Measurements from ENCODE around the gene CDH12. TPM values are rescaled to one million over a fixed set of nuclear protein-coding genes. Genes with fewer than 3 reads are reported as not detected.
"Not testable (repeated sequence)": the region's sequence is repeated elsewhere in the genome, so short reads cannot be mapped to it uniquely, and the experiment has no call there.

CDH12 gene
- total RNA-seq, 4 donors from 2014 or later, result 0.38 to 2.8 (median 0.94) TPM

- WGBS, result 73% methylated on average over 1 of the region's 1 CpG
- Histone ChIP-seq H3K4me3 (no peak overlapping the region), H3K9me3 (no peaks in the 10 kb centered on the region), H3K36me3 (no peaks in the 10 kb centered on the region), H3K27me3 (no peaks in the 10 kb centered on the region), H3K27ac (no peak overlapping the region), H3K4me1 (no peaks in the 10 kb centered on the region)
- TF ChIP-seq EP300 (IDR thresholded peaks at IDR 0.05) (no peak), CTCF (IDR thresholded peaks at IDR 0.05) (no peak), POLR2AphosphoS5 (IDR thresholded peaks at IDR 0.05) (no peak), POLR2A (IDR thresholded peaks at IDR 0.05) (no peak)
- DNase-seq (ENCODE audit: low spot score in 2 of 2), result no peak
Measured at GRCh38 chr5:22319798-22320197, 533.3 kb downstream of the CDH12 start.

GRCh38 chr5:22316294-22316693, 536.9 kb downstream of the CDH12 start:
- H3K27ac ChIP-seq, result no peak overlapping the region
- H3K4me3 ChIP-seq, result no peak overlapping the region
- TF ChIP-seq CTCF (IDR thresholded peaks at IDR 0.05) (no peak), EP300 (IDR thresholded peaks at IDR 0.05) (no peak), POLR2AphosphoS5 (IDR thresholded peaks at IDR 0.05) (no peak), POLR2A (IDR thresholded peaks at IDR 0.05) (no peak)
- H3K36me3 ChIP-seq, result no peaks in the 10 kb centered on the region
- H3K4me1 ChIP-seq, result no peaks in the 10 kb centered on the region
- no peaks in the 10 kb centered on the region for H3K27me3 ChIP-seq
- H3K9me3 ChIP-seq, result no peaks in the 10 kb centered on the region
- no peak for DNase-seq (ENCODE audit: low spot score in 2 of 2)

- H3K27ac ChIP-seq; H3K36me3 ChIP-seq; H3K4me3 ChIP-seq; H3K9me3 ChIP-seq; H3K27me3 ChIP-seq; DNase-seq (ENCODE audit: low spot score in 2 of 2); H3K4me1 ChIP-seq: not testable (repeated sequence)
- WGBS, result 90% methylated on average over 15 of the region's 15 CpGs
Measured at GRCh38 chr5:22315052-22315451, 538.1 kb downstream of the CDH12 start.

- H3K36me3 ChIP-seq, result no peaks in the 10 kb centered on the region
- no peaks in the 10 kb centered on the region for H3K27me3 ChIP-seq
- WGBS, result 89% methylated on average over 6 of the region's 6 CpGs
- TF ChIP-seq POLR2AphosphoS5 (IDR thresholded peaks at IDR 0.05) (no peak), CTCF (IDR thresholded peaks at IDR 0.05) (no peak), POLR2A (IDR thresholded peaks at IDR 0.05) (no peak), EP300 (IDR thresholded peaks at IDR 0.05) (no peak)
- H3K27ac ChIP-seq, result no peak overlapping the region
- no peak for DNase-seq (ENCODE audit: low spot score in 2 of 2)
- no peak overlapping the region for H3K4me3 ChIP-seq
- no peaks in the 10 kb centered on the region for H3K9me3 ChIP-seq
- no peaks in the 10 kb centered on the region for H3K4me1 ChIP-seq
Measured at GRCh38 chr5:22314548-22314947, 538.6 kb downstream of the CDH12 start.

GRCh38 chr5:22306011-22306410, 547.1 kb downstream of the CDH12 start:
- no peak overlapping the region for H3K27ac ChIP-seq
- DNase-seq (ENCODE audit: low spot score in 2 of 2), result no peak
- no peaks in the 10 kb centered on the region for H3K4me1 ChIP-seq
- WGBS, result 57% methylated on average over 2 of the region's 2 CpGs
- no peaks in the 10 kb centered on the region for H3K36me3 ChIP-seq
- no peak for TF ChIP-seq POLR2A (IDR thresholded peaks at IDR 0.05)
- no peak for TF ChIP-seq CTCF (IDR thresholded peaks at IDR 0.05)
- TF ChIP-seq EP300 (IDR thresholded peaks at IDR 0.05), result no peak
- no peak for TF ChIP-seq POLR2AphosphoS5 (IDR thresholded peaks at IDR 0.05)
- H3K9me3 ChIP-seq, result no peaks in the 10 kb centered on the region
- H3K27me3 ChIP-seq, result no peaks in the 10 kb centered on the region
- H3K4me3 ChIP-seq, result no peak overlapping the region

GRCh38 chr5:22295832-22296231, 557.3 kb downstream of the CDH12 start:
- Histone ChIP-seq H3K9me3 (no peaks in the 10 kb centered on the region), H3K27me3 (no peaks in the 10 kb centered on the region), H3K36me3 (no peaks in the 10 kb centered on the region), H3K27ac (no peak overlapping the region), H3K4me1 (no peaks in the 10 kb centered on the region), H3K4me3 (no peak overlapping the region)
- DNase-seq (ENCODE audit: low spot score in 2 of 2), result no peak
- TF ChIP-seq POLR2AphosphoS5 (IDR thresholded peaks at IDR 0.05) (no peak), CTCF (IDR thresholded peaks at IDR 0.05) (no peak), EP300 (IDR thresholded peaks at IDR 0.05) (no peak), POLR2A (IDR thresholded peaks at IDR 0.05) (no peak)
- 76% methylated on average over 1 of the region's 1 CpG for WGBS

Data from suprapubic skin (tissue), 4 donors.